Measurements from ENCODE around the gene RASL11B.

GRCh38 chr4:52841682-52842456 lies 20.2 kb upstream of the RASL11B start:
- TF ChIP-seq CTCF (IDR thresholded peaks at IDR 0.05): no peak
- no peak for TF ChIP-seq POLR2A (IDR thresholded peaks at IDR 0.05)
